Stimulated activated CD4-positive, alpha-beta T cell treated with anti-CD3 and anti-CD28 coated beads, Interleukin-2, amount 100 ng/mL, for 48 hours (primary cell): ENCODE results near the gene GPER1.
"Not testable (repeated sequence)": the region's sequence is repeated elsewhere in the genome, so short reads cannot be mapped to it uniquely, and the experiment has no call there.

Experiments
- DNase-seq, 2 donors: peaks; one replicate each; pipeline ENCODE4 v3.0.0-alpha.2; 2020

The GPER1 gene

DNA sequence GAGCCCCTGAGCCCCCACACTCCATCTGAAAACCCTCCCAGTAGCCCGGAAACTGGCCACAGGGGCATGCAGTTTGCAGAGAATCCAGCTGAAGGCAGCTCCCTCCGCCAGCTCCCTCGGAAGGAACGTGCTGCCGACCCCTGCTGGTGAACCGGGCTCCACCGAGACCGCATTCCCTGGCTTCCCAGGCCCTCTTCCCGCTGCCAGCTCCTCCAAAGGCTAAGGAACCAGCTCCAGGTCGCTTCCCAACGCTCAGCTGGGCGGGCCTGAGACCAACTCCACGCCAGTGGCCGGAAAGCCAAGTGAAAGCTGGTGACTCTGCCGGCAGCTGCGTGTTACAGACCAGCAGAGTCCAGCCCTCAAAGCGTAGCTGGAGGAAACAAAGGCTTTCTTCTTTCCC is 35.8 kb downstream of the GPER1 start:
- no peak for DNase-seq

DNA sequence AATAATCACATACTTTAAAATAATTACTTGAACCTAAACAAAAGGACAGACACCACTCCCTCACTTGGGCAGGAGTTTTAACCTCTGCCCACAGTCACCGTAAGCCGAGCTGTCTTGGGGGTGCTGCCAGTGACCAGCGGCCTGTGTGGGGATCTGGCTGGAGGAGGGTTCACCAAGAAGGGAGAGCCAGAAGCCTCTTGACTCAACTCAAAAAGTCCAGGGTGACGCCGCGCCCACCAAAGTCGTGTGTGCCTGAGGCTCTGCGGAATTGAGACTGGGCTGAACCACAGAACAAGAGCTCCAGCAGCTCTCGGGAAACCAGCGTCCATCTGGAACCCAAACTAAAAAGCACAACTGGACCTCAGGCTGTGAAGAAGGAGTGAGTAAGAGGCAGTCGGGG is 36.3 kb downstream of the GPER1 start:
- no peak for DNase-seq

DNA sequence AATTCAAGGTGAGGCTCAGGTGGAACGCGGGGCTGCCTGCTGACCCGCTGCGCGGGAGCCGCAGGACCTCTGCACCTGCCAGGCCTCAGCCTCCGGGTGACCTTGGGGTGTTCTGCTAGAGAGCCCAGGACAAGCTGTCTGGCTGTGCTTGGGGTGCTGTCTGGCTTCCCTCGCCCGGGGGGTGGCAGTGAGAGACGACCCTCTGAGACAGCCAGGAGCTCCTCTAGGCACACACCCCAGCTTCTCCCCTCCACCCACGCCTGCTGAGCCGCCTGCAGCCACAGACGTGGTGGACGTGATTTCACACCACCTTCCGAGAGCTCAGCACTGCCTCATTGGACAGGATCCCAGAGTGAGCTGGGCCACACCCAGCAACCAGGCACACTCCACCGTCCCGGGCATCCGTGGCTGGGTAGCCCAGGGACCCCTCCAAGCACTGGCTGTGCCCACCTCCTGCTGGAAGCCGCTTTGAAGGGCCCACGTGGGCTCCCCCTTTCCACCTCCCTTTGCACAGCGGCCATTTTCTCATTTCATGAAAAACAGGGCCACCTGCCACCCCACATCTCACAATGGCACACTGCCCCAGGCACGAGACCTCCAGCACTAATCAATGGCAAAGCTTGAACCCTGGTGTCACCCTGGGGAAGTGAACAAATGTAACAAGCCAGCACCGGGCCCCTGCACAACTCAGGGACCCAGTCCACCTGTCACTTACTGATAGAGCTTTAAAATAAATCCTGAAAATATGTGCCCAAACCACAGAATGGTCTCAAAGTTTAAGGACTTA is 37.1 kb downstream of the GPER1 start:
- DNase-seq, result no peak

DNA sequence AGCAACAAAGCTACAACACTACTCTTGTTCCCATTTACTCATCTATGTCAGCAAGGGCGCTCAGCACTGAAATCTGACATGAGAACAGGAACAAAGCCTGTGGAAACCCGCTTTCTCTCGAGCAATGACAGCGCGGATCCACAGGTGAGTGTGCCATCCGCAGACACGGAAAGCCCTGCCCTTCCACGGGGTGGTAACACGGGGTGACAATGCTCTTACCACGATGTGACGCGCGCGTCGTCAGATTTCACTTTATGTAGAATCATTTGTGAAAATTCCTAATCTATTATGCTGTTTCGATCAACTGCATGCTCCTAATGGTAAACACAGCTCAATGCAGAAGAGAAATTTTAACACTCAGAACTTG is 37.7 kb downstream of the GPER1 start:
- DNase-seq, result no peak

GRCh38 chr7:1127001-1127400 is 39.1 kb downstream of the GPER1 start:
- no peak for DNase-seq

GRCh38 chr7:1129431-1129830 is 41.5 kb downstream of the GPER1 start:
- DNase-seq, result no peak

DNA sequence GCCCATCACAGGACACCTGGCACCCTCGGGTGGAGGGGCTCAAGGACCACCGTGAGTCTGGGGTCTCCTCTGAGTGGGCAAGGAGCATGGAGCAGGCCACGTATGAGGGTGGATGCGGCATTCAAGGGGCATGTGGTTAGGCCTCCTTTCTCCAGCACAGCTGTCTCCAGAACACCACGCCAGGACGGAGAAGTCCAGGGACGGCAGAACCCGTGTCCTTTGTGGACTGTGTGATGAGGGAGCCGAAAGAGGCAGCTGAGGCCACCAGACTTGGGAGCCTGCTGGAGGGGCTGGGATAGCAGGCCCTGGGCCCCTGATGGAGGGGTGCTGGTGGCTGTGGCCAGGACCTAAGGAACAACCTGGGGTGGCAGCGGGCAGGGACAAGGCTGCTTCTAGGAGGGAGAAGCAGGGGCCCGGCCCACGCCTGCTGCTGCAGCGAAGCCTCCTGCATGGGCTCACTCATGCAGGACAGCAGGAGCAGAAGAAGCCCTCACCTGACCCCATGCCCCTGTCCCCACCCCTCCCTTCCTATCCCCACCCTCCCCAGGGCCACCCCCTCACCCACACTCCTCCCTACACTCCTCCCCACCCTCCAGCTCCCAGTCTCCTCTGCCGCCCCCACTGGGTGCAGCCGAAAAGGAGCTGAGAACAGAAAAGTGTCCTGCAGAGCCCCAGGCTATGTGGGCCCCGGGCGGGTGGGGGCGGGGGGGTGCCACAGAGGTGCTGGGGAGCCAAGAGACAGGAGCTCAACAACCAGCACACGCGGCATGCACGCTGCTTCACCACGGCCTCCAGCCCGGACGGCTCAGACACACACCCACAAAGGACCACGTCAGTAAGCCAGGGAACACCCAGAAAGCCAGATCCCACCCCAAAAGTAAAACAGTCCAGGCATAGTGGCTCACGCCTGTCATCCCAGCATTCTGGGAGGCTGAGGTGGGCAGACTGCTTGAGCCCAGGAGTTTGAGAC is 42.4 kb downstream of the GPER1 start:
- no peak for DNase-seq

GRCh38 chr7:1131471-1132265 is 43.8 kb downstream of the GPER1 start:
- no peak for DNase-seq

DNA sequence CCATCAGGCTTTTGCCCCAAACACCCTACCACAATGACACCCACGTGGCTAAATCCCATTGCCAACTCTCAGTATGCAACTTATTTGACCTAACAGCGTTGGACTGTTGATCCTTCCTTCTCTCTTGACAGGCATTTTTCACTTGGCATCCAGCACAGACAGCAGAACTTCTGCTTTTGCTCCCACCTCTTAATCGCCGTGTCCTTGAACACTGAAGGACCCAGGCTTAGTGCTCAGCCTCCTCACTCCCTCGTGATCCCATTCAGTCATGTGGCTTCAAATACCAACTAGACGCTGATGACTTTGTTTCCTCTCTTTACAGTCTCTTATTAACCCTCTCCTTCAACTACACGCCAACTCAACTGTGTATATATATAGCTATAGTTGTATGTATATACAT is 47.0 kb downstream of the GPER1 start:
- no peak for DNase-seq

DNA sequence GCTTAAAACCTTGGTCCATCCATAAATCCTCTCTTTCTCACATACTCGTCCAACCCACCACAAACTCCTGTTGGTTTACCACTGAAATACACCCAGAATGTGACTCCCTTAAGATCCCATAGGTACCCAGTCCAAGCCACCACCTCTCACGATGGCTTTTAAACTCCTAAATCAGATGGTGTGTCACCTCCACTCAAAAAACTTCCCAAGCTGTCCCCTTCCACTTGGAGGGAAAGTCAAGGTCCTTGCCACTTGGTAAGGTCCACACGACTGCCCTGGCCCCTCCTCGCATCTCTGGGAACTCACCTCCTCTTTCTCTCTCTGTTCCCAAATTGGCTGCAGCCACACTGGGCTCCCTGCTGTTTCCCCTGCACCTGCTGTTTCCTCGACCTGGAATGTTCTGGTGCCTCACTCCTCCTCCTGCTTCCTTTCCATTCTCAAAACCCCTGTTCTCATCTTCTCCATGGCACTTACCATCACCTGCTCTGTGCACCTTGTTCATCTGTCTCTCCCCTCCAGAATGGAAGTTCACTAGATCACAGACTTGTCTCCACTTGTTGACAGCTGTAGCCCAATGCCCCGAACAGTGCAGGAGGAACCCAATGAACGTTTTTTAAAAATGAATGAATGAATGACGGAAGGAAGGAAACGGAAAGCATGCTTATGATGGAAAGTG is 49.1 kb downstream of the GPER1 start:
- no peak for DNase-seq

GRCh38 chr7:1137517-1138167 is 49.7 kb downstream of the GPER1 start:
- peak in 1 of 2 donors; percentile 16 for DNase-seq

DNA sequence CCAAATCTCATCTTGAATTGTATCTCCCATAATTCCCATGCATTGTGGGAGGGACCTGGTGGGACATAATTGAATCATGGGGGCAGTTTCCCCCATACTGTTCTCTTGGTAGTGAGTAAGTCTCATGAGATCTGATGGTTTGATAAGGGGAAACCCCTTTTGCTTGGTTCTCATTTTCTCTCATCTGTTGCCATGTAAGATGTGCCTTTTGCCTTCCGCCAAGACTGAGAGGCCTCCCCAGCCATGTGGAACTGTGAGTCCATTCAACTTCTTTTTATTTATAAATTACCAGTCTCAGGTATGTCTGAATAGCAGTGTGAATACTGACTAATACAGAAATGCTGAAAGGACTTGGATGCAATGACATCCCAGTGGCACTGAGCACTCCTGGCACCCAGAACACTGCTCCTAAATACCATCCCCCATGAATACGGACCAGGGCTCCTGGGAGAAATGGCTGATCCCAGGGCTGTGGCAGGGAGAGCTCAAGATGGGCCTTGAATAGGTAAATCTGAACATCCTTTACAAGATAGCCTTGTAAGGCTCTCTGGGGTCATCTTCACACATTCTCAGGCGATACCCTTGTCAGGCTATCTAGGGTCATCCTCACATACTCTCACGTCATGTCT is 52.7 kb downstream of the GPER1 start:
- DNase-seq, result no peak

- DNase-seq, result no peak
Measured at GRCh38 chr7:1141651-1142050, 53.7 kb downstream of the GPER1 start.

- DNase-seq, result no peak
Measured at GRCh38 chr7:1142051-1142635, 54.2 kb downstream of the GPER1 start.

DNA sequence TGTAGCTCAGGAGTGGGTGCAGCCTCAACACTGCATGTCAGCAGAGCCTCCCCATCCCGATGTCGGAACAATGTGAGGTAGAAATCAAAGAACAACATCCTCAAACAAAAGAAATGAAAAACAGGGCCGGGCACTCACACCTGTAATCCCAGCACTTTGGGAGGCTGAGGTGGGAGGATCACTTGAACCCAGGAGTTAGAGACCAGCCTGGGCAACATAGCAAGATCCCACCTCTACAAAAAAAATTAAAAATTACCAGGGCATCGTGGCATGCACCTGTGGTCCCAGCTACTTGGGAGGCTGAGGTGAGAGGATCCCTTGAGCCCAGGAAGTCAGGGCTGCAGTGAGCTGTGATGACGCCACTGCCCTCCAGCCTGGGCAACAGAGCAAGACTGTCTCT is 55.1 kb downstream of the GPER1 start:
- not testable (repeated sequence) for DNase-seq
